DND-41 (cell line): Measurements from ENCODE around the gene ARHGAP20.

Source experiments
- EZH2 ChIP-seq: IDR thresholded peaks from 3 replicates; pipeline ENCODE4 v1.6.1; 2012; ENCODE audit warnings: borderline replicate concordance, low read depth, mild to moderate bottlenecking, moderate library complexity, low read length, inconsistent platforms; ENCODE audit not compliant: severe bottlenecking
- TF ChIP-seq, protein P1 (sequence below): IDR thresholded peaks from 2 replicates; pipeline ENCODE4 v1.5.1; 2012; ENCODE audit warnings: borderline replicate concordance, low read length, moderate library complexity, mild to moderate bottlenecking; ENCODE audit not compliant: poor library complexity, severe bottlenecking; ENCODE audit errors: extremely low read depth

DNA sequence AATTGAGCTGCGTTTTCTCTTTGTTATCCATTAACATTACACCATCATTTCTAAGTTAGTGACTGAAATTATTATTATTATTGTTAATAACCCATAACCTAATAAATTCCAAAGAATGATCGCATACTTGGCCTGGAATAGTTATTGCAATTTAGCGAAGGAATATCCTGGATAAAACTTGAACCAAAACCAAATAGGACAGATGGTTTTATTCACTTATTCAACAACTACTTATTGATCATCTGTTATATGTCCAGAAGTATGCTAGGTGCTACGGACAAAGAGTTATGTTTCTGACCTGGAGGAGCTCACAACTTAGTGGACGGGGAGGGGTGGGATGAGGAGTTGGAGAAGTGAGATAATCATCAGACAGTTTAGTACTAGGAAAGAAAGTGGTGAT, 44.8 kb upstream of the ARHGAP20 start:
- TF ChIP-seq EZH2 = no peak
- TF ChIP-seq, protein P1, sequence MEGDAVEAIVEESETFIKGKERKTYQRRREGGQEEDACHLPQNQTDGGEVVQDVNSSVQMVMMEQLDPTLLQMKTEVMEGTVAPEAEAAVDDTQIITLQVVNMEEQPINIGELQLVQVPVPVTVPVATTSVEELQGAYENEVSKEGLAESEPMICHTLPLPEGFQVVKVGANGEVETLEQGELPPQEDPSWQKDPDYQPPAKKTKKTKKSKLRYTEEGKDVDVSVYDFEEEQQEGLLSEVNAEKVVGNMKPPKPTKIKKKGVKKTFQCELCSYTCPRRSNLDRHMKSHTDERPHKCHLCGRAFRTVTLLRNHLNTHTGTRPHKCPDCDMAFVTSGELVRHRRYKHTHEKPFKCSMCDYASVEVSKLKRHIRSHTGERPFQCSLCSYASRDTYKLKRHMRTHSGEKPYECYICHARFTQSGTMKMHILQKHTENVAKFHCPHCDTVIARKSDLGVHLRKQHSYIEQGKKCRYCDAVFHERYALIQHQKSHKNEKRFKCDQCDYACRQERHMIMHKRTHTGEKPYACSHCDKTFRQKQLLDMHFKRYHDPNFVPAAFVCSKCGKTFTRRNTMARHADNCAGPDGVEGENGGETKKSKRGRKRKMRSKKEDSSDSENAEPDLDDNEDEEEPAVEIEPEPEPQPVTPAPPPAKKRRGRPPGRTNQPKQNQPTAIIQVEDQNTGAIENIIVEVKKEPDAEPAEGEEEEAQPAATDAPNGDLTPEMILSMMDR = no peak
